Heart left ventricle (tissue), 13 donors: Measurements from ENCODE around the gene SPOCK1.

Experiments
- POLR2A ChIP-seq, 2 donors: fragments of 450-650 bp; IDR thresholded peaks; one replicate each; pipeline ENCODE4 v1.6.1; 2017; ENCODE audit warnings: antibody characterized with exemption in 2 of 2, mild to moderate bottlenecking in 2 of 2, moderate library complexity in 2 of 2
- TF ChIP-seq, protein P1 (sequence below), 12 donors: fragments of 200-600 bp; sonication (generic) in 4 of 12; IDR thresholded peaks; one replicate each; pipeline versions ENCODE4 v1.5.0 to v1.8.0; 2018 to 2022; ENCODE audit warnings: antibody characterized with exemption in 12 of 12, mild to moderate bottlenecking in 5 of 12
- donor health status: ischemic (EF 13 %, LVEDD 7.1; RV severe dilation, severe dysfunction).
- donor health status: DM: no; HTN: yes; CAD: no.
- donor health status: DM: no; HTN: no; CAD: no.
- donor health status: ischemic (EF 25% LVEDD 6.9; RV normal size, moderate dysfunction).
- donor health status: ischemic (EF 25% LVEDD 5.7; RV mildly dilated, moderate dysfunction).
- donor health status: ischemic (EF 35%, LVEDD 5.7; RV mildly dilated, moderate dysfunction).
- donor health status: nonischemic (EF 11% LVEDD 7.7; RV severe dilation, severe dysfunction).
- donor health status: DM: yes; HTN: yes; CAD: no.
- donor health status: PGD.
- donor health status: ischemic (EF 29% LVEDD 5.4; RV normal size, mild dysfunction).
- donor health status: nonischemic (EF 23%, LVEDD 6.1; RV moderate dilation, normal function).

DNA sequence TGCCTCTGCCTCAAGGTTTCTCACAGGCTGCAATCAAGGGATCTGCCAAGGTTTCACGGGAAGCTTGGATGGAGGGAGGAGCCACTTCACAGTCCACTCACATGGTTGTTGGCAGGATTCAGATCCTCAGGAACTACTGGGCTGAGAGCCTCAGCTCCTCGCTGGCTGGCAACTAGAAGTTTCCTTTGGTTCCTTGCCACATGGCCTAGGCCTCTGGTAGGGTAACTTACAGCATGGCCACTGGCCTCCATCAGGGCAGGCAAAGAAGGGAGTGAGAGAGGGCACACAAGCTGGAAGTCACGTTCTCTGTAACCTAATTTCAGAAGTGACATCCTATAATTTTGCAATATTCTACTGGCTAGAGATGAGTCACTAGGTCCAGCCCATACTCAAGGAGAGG, 32.2 kb downstream of the SPOCK1 start:
- TF ChIP-seq, protein P1, sequence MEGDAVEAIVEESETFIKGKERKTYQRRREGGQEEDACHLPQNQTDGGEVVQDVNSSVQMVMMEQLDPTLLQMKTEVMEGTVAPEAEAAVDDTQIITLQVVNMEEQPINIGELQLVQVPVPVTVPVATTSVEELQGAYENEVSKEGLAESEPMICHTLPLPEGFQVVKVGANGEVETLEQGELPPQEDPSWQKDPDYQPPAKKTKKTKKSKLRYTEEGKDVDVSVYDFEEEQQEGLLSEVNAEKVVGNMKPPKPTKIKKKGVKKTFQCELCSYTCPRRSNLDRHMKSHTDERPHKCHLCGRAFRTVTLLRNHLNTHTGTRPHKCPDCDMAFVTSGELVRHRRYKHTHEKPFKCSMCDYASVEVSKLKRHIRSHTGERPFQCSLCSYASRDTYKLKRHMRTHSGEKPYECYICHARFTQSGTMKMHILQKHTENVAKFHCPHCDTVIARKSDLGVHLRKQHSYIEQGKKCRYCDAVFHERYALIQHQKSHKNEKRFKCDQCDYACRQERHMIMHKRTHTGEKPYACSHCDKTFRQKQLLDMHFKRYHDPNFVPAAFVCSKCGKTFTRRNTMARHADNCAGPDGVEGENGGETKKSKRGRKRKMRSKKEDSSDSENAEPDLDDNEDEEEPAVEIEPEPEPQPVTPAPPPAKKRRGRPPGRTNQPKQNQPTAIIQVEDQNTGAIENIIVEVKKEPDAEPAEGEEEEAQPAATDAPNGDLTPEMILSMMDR (IDR thresholded peaks at IDR 0.05), result no peak
- TF ChIP-seq POLR2A (IDR thresholded peaks at IDR 0.05), result no peak
